SK-N-SH (cell line): ENCODE measurements around the gene USPL1. TPM values are rescaled to one million over a fixed set of nuclear protein-coding genes. Genes with fewer than 3 reads are reported as not detected.

Experiments used
- CTCF ChIA-PET: fragments of 300-600, 350-600 bp; formaldehyde crosslinking; extraction: SDS; loops from one replicate; lab custom pipeline; 2021; lab: Yijun Ruan, JAX
- POLR2A ChIA-PET: fragments of 350-600 bp; sonication (Branson Sonifier 250); formaldehyde crosslinking; extraction: SDS; loops from one replicate; lab custom pipeline; 2020; ENCODE audit warnings: antibody characterized with exemption, inconsistent platforms; lab: Yijun Ruan, JAX
- DNase-seq: peaks from one replicate; pipeline ENCODE4 v3.0.0; 2012
- H2AFZ ChIP-seq: fragments of 200-600 bp; sonication (generic); 2 replicates; pipeline ENCODE4 v1.8.1; 2016; ENCODE audit warnings: antibody characterized with exemption, mild to moderate bottlenecking, low read depth
- H3F3A ChIP-seq: fragments of 200-600 bp; sonication (generic); replicated peaks from 2 replicates; pipeline ENCODE3; 2016; ENCODE audit warnings: antibody characterized with exemption, mild to moderate bottlenecking; ENCODE audit not compliant: insufficient read depth
- H3K27ac ChIP-seq, 2 experiments: fragments of 200-500 bp in 1 of 2; fragments of 200-600 bp in 1 of 2; sonication (Bioruptor generic) in 1 of 2; sonication (generic), shearing (Covaris generic) in 1 of 2; 2 replicates each; pipeline versions ENCODE4 v1.5.1 to v1.6.1; 2014 to 2016; ENCODE audit warnings: low read depth in 2 of 2, inconsistent platforms in 1 of 2, low read length in 1 of 2, mild to moderate bottlenecking in 1 of 2, mixed read lengths in 1 of 2
- H3K27me3 ChIP-seq: fragments of 200-600 bp; sonication (generic), shearing (Covaris generic); 2 replicates; pipeline ENCODE4 v1.6.1; 2016; ENCODE audit warnings: mixed run types; ENCODE audit not compliant: insufficient read depth
- H3K36me3 ChIP-seq, 2 experiments: fragments of 200-500 bp in 1 of 2; fragments of 200-600 bp in 1 of 2; sonication (Bioruptor generic) in 1 of 2; sonication (generic) in 1 of 2; replicated peaks in 1 of 2; 2 replicates each; pipeline versions ENCODE3 to v1.5.1; 2014 to 2016; ENCODE audit warnings: low read length in 1 of 2, mild to moderate bottlenecking in 1 of 2; ENCODE audit not compliant: insufficient read depth in 2 of 2, control insufficient read depth in 1 of 2
- H3K4me1 ChIP-seq, 2 experiments: fragments of 200-500 bp in 1 of 2; fragments of 200-600 bp in 1 of 2; sonication (Bioruptor generic) in 1 of 2; sonication (generic), shearing (Covaris generic) in 1 of 2; 2 replicates each; pipeline versions ENCODE4 v1.5.1 to v1.6.1; 2014 to 2016; ENCODE audit warnings: low read depth in 1 of 2, low read length in 1 of 2, mixed run types in 1 of 2; ENCODE audit not compliant: insufficient read depth in 2 of 2, control insufficient read depth in 1 of 2
- H3K4me2 ChIP-seq: fragments of 200-600 bp; sonication (generic), shearing (Covaris generic); 2 replicates; pipeline ENCODE4 v1.6.1; 2017; ENCODE audit warnings: mixed run types
- H3K4me3 ChIP-seq, 2 experiments: fragments of 200-500 bp in 1 of 2; fragments of 200-600 bp in 1 of 2; sonication (Bioruptor generic) in 1 of 2; sonication (generic), shearing (Covaris generic) in 1 of 2; 2 replicates each; pipeline versions ENCODE4 v1.5.1 to v1.8.1; 2014 to 2016; ENCODE audit warnings: low read depth in 2 of 2, inconsistent platforms in 1 of 2, low read length in 1 of 2, mild to moderate bottlenecking in 1 of 2, mixed read lengths in 1 of 2, moderate library complexity in 1 of 2
- H3K79me2 ChIP-seq: fragments of 200-600 bp; sonication (generic); 2 replicates; pipeline ENCODE4 v1.8.1; 2017; ENCODE audit warnings: mild to moderate bottlenecking; ENCODE audit not compliant: insufficient read depth
- H3K9ac ChIP-seq: fragments of 200-600 bp; sonication (generic); 2 replicates; pipeline ENCODE4 v1.6.1; 2017; ENCODE audit warnings: mixed run types
- H3K9me2 ChIP-seq: fragments of 200-600 bp; sonication (generic); 2 replicates; pipeline ENCODE4 v1.6.1; 2017; ENCODE audit warnings: mixed run types
- H3K9me3 ChIP-seq: fragments of 200-600 bp; sonication (generic); 2 replicates; pipeline ENCODE4 v1.6.1; 2017; ENCODE audit warnings: mixed run types, mild to moderate bottlenecking, moderate library complexity
- H4K20me1 ChIP-seq: fragments of 200-600 bp; sonication (generic); 2 replicates; pipeline ENCODE4 v1.6.1; 2017; ENCODE audit warnings: mild to moderate bottlenecking, mixed run types; ENCODE audit not compliant: insufficient read depth
- EP300 ChIP-seq, 2 experiments: IDR thresholded peaks; 2 replicates each; pipeline versions ENCODE4 v1.4.0 to v1.6.1; 2012; ENCODE audit warnings: borderline replicate concordance in 1 of 2, low read depth in 1 of 2, low read length in 1 of 2
- EZH2phosphoT487 ChIP-seq: fragments of 200-600 bp; sonication (generic); IDR thresholded peaks from 2 replicates; pipeline ENCODE4 v1.6.1; 2017; ENCODE audit warnings: low read depth, mixed run types, mild to moderate bottlenecking, antibody characterized with exemption, moderate library complexity, borderline replicate concordance
- FOSL2 ChIP-seq: IDR thresholded peaks from 2 replicates; pipeline ENCODE4 v1.4.0; 2012; ENCODE audit warnings: low read depth, mild to moderate bottlenecking, moderate library complexity, borderline replicate concordance
- FOXJ3 ChIP-seq: sonication (generic); formaldehyde crosslinking; IDR thresholded peaks from 2 replicates; pipeline ENCODE4 v1.5.1; 2020; ENCODE audit warnings: mild to moderate bottlenecking, missing genetic modification reagents
- GATA2 ChIP-seq: sonication (generic); formaldehyde crosslinking; IDR thresholded peaks from 2 replicates; pipeline ENCODE4 v1.5.0; 2020; ENCODE audit warnings: mild to moderate bottlenecking, missing genetic modification reagents
- JUND ChIP-seq: IDR thresholded peaks from 2 replicates; pipeline ENCODE4 v1.4.0; 2012
- MEF2A ChIP-seq: IDR thresholded peaks from 2 replicates; pipeline ENCODE4 v1.4.0; 2012; ENCODE audit warnings: low read depth, borderline replicate concordance
- MXI1 ChIP-seq: IDR thresholded peaks from 2 replicates; pipeline ENCODE4 v1.6.1; 2012; ENCODE audit warnings: mild to moderate bottlenecking, low read depth, low read length, improper control_type of control experiment
- NFIC ChIP-seq: IDR thresholded peaks from 2 replicates; pipeline ENCODE4 v1.4.0; 2012; ENCODE audit warnings: borderline replicate concordance
- POLR2AphosphoS5 ChIP-seq: IDR thresholded peaks from 2 replicates; pipeline ENCODE4 v1.6.1; 2012; ENCODE audit warnings: low read depth, low read length
- RAD21 ChIP-seq: IDR thresholded peaks from 2 replicates; pipeline ENCODE4 v1.6.1; 2012; ENCODE audit warnings: mild to moderate bottlenecking, low read length
- RCOR1 ChIP-seq: fragments of 150-350 bp; IDR thresholded peaks from 2 replicates; pipeline ENCODE4 v1.6.1; 2017; ENCODE audit warnings: antibody characterized with exemption, low read length
- RFX5 ChIP-seq: IDR thresholded peaks from 2 replicates; pipeline ENCODE4 v1.6.1; 2012; ENCODE audit warnings: mild to moderate bottlenecking, improper control_type of control experiment, low read length
- RXRA ChIP-seq: IDR thresholded peaks from 2 replicates; pipeline ENCODE4 v1.4.0; 2012; ENCODE audit warnings: low read depth, mild to moderate bottlenecking, borderline replicate concordance
- SIN3A ChIP-seq: IDR thresholded peaks from 2 replicates; pipeline ENCODE4 v1.6.1; 2012; ENCODE audit warnings: low read depth, mild to moderate bottlenecking, low read length, moderate library complexity, borderline replicate concordance
- SMC3 ChIP-seq: IDR thresholded peaks from 2 replicates; pipeline ENCODE4 v1.6.1; 2012; ENCODE audit warnings: low read depth, low read length, improper control_type of control experiment
- TAF1 ChIP-seq: IDR thresholded peaks from 2 replicates; pipeline ENCODE4 v1.6.1; 2012; ENCODE audit warnings: low read depth, mild to moderate bottlenecking, low read length, moderate library complexity, borderline replicate concordance
- TCF12 ChIP-seq: IDR thresholded peaks from 2 replicates; pipeline ENCODE4 v1.4.0; 2012
- TEAD4 ChIP-seq: IDR thresholded peaks from 2 replicates; pipeline ENCODE4 v1.4.0; 2012; ENCODE audit warnings: mild to moderate bottlenecking, borderline replicate concordance; ENCODE audit not compliant: insufficient read depth
- WGBS: methylation state at CpG from one replicate; pipeline ENCODE4 v1.1.6; 2017; ENCODE audit warnings: low lambda C conversion rate; 5-methylcytosine and 5-hydroxymethylcytosine counted together
- polyA plus RNA-seq, 3 experiments: library from polyadenylated mRNA; depleted of rRNA; stranded (reverse); fragments of >200 nt; gene quantifications; 2 replicates each; pipeline ENCODE4 v1.2.3, GENCODE V29; 2012
- TF ChIP-seq, protein P1 (sequence below): IDR thresholded peaks from 2 replicates; pipeline ENCODE4 v1.4.0; 2012; ENCODE audit warnings: low read depth
- TF ChIP-seq, protein P2 (sequence below): fragments of 200-600 bp; sonication (generic); IDR thresholded peaks from 2 replicates; pipeline ENCODE4 v1.6.1; 2017; ENCODE audit warnings: antibody characterized with exemption, mild to moderate bottlenecking, moderate library complexity
- TF ChIP-seq, protein P3 (sequence below): IDR thresholded peaks from 2 replicates; pipeline ENCODE4 v1.4.0; 2012; ENCODE audit warnings: low read depth, borderline replicate concordance
- TF ChIP-seq, protein P4 (sequence below): fragments of 150-350 bp; IDR thresholded peaks from 2 replicates; pipeline ENCODE4 v1.6.1; 2017; ENCODE audit warnings: antibody characterized with exemption, low read length, low read depth, borderline replicate concordance

USPL1 gene
- polyA plus RNA-seq, 1 of the 3 experiments (the other 2 are of a cell fraction) = 6.4 TPM

- no peaks in the 10 kb centered on the region for H3K9me2 ChIP-seq
- H2AFZ ChIP-seq = no peak overlapping the region
- no peak overlapping the region for H3K9ac ChIP-seq
- H3K4me2 ChIP-seq = no peak overlapping the region
- no peaks in the 10 kb centered on the region for H3K9me3 ChIP-seq
- ChIA-PET CTCF (interaction anchor here (0.8 kb wide), 1 partner anchor 16 kb away, joined by 3 read pairs; no protein-coding TSS in a partner anchor), POLR2A (interaction anchor here (1.0 kb wide), 1 partner anchor 12 kb away, joined by 3 read pairs; the partner anchor contains the start of gene USPL1)
- H3F3A ChIP-seq = peaks cover 11% of the 10 kb centered on the region
- peaks cover 27% of the 10 kb centered on the region for H4K20me1 ChIP-seq
- no peak overlapping the region for H3K4me3 ChIP-seq
- TF ChIP-seq FOXJ3 (CRISPR knock-in tag) (no peak), SMC3 (no peak), EZH2phosphoT487 (no peak), NFIC (no peak), MXI1 (no peak), SIN3A (no peak), RAD21 (no peak), RCOR1 (no peak), MEF2A (no peak)
- TF ChIP-seq, protein P1, sequence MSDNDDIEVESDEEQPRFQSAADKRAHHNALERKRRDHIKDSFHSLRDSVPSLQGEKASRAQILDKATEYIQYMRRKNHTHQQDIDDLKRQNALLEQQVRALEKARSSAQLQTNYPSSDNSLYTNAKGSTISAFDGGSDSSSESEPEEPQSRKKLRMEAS = no peak
- no peaks in the 10 kb centered on the region for H3K27me3 ChIP-seq
- H3K27ac ChIP-seq = no peak overlapping the region
- DNase-seq = no peak
- peaks cover 42 to 85% of the 10 kb centered on the region in 2 experiments for H3K36me3 ChIP-seq
- H3K79me2 ChIP-seq = peaks cover 97% of the 10 kb centered on the region
- no peaks in the 10 kb centered on the region; a peak in 1 of 4 replicates for H3K4me1 ChIP-seq
These were observed 11.8 kb downstream of the USPL1 start for GRCh38 chr13:30629527-30629926.

DNA sequence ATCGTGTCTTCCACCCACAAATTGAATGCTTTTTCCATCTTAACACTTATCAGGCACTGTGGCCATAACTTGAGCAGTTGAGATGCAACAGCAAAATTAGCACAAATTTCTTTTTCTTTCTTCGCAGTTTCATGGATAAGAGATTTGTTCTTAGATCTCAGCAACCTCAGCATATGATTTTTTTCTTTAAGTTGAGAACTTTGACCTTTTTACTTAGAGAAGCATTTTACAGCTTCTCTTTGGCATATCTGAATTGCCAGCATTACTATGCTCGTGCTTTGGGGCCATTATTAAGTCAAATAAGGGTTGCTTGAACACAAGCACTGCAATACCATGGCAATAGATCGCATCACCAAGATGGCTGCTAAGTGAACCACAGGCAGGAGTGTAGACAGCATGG, 16.1 kb downstream of the USPL1 start:
- Histone ChIP-seq H3K27ac (no peak overlapping the region), H3K27me3 (no peaks in the 10 kb centered on the region), H3K4me3 (no peak overlapping the region), H3K9me2 (no peaks in the 10 kb centered on the region), H3F3A (peaks cover 4% of the 10 kb centered on the region), H3K4me1 (no peaks in the 10 kb centered on the region; a peak in 2 of 4 replicates), H3K4me2 (no peak overlapping the region), H3K9me3 (no peaks in the 10 kb centered on the region), H3K9ac (no peak overlapping the region), H2AFZ (no peak overlapping the region), H3K36me3 (peaks cover 50 to 62% of the 10 kb centered on the region in 2 experiments), H4K20me1 (peaks cover 41% of the 10 kb centered on the region), H3K79me2 (peaks cover 94% of the 10 kb centered on the region)
- no peak for TF ChIP-seq RXRA
- TF ChIP-seq FOXJ3 (CRISPR knock-in tag) = no peak
- TF ChIP-seq, protein P2, sequence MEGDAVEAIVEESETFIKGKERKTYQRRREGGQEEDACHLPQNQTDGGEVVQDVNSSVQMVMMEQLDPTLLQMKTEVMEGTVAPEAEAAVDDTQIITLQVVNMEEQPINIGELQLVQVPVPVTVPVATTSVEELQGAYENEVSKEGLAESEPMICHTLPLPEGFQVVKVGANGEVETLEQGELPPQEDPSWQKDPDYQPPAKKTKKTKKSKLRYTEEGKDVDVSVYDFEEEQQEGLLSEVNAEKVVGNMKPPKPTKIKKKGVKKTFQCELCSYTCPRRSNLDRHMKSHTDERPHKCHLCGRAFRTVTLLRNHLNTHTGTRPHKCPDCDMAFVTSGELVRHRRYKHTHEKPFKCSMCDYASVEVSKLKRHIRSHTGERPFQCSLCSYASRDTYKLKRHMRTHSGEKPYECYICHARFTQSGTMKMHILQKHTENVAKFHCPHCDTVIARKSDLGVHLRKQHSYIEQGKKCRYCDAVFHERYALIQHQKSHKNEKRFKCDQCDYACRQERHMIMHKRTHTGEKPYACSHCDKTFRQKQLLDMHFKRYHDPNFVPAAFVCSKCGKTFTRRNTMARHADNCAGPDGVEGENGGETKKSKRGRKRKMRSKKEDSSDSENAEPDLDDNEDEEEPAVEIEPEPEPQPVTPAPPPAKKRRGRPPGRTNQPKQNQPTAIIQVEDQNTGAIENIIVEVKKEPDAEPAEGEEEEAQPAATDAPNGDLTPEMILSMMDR = no peak
- TF ChIP-seq MEF2A = no peak
- no peak for TF ChIP-seq RFX5
- no peak for TF ChIP-seq GATA2 (CRISPR knock-in tag)
- TF ChIP-seq, protein P3, sequence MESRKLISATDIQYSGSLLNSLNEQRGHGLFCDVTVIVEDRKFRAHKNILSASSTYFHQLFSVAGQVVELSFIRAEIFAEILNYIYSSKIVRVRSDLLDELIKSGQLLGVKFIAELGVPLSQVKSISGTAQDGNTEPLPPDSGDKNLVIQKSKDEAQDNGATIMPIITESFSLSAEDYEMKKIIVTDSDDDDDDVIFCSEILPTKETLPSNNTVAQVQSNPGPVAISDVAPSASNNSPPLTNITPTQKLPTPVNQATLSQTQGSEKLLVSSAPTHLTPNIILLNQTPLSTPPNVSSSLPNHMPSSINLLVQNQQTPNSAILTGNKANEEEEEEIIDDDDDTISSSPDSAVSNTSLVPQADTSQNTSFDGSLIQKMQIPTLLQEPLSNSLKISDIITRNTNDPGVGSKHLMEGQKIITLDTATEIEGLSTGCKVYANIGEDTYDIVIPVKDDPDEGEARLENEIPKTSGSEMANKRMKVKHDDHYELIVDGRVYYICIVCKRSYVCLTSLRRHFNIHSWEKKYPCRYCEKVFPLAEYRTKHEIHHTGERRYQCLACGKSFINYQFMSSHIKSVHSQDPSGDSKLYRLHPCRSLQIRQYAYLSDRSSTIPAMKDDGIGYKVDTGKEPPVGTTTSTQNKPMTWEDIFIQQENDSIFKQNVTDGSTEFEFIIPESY = no peak
- TF ChIP-seq RCOR1 = no peak
- TF ChIP-seq, protein P1 = no peak
- no peak for TF ChIP-seq EP300 (IDR thresholded peaks at IDR 0.05; ENCODE audit: borderline replicate concordance in 1 of 2, low read depth in 1 of 2, low read length in 1 of 2)
- TF ChIP-seq, protein P4, sequence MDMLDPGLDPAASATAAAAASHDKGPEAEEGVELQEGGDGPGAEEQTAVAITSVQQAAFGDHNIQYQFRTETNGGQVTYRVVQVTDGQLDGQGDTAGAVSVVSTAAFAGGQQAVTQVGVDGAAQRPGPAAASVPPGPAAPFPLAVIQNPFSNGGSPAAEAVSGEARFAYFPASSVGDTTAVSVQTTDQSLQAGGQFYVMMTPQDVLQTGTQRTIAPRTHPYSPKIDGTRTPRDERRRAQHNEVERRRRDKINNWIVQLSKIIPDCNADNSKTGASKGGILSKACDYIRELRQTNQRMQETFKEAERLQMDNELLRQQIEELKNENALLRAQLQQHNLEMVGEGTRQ = no peak
- no peak for TF ChIP-seq JUND
- TF ChIP-seq EZH2phosphoT487 = no peak
- TF ChIP-seq POLR2AphosphoS5 = no peak
- TF ChIP-seq TAF1 = no peak
- no peak for TF ChIP-seq TCF12
- no peak for TF ChIP-seq TEAD4
- no peak for TF ChIP-seq FOSL2
- CTCF ChIA-PET = no interaction called here
- DNase-seq = no peak
- POLR2A ChIA-PET = no interaction called here
- WGBS = 93% methylated on average over 4 of the region's 4 CpGs
